Mesenchymal stem cell (in vitro differentiated cells and primary cell): ENCODE data around the gene EPS8L1.

Experiments
- DNase-seq: peaks from one replicate; pipeline ENCODE4 v3.0.0-alpha.2; 2013
- H2AFZ ChIP-seq: one replicate; pipeline ENCODE4 v1.6.1; 2013; ENCODE audit warnings: low read depth, mild to moderate bottlenecking, control low read depth, inconsistent platforms, low read length, moderate library complexity
- H2AK5ac ChIP-seq: 2 replicates; pipeline ENCODE4 v1.6.1; 2013; ENCODE audit warnings: low read length, moderate library complexity, mild to moderate bottlenecking, inconsistent platforms; ENCODE audit not compliant: severe bottlenecking
- H2BK120ac ChIP-seq: one replicate; pipeline ENCODE4 v1.6.1; 2013; ENCODE audit warnings: low read depth, mild to moderate bottlenecking, inconsistent platforms, low read length, moderate library complexity
- H2BK12ac ChIP-seq, 2 experiments: one replicate each; pipeline ENCODE4 v1.6.1; 2013; ENCODE audit warnings: inconsistent platforms in 2 of 2, low read length in 2 of 2, mild to moderate bottlenecking in 2 of 2, moderate library complexity in 2 of 2, control low read depth in 1 of 2
- H2BK15ac ChIP-seq: one replicate; pipeline ENCODE4 v1.6.1; 2013; ENCODE audit warnings: mild to moderate bottlenecking, low read depth, inconsistent platforms; ENCODE audit not compliant: poor library complexity, severe bottlenecking
- H2BK5ac ChIP-seq: 2 replicates; pipeline ENCODE4 v1.6.1; 2013; ENCODE audit warnings: low read depth, mild to moderate bottlenecking, low read length, control low read depth, inconsistent platforms; ENCODE audit not compliant: poor library complexity, severe bottlenecking
- H3K14ac ChIP-seq, 2 experiments: one replicate each; pipeline ENCODE4 v1.6.1; 2013; ENCODE audit warnings: inconsistent platforms in 2 of 2, low read length in 2 of 2, control low read depth in 1 of 2, mild to moderate bottlenecking in 1 of 2, moderate library complexity in 1 of 2
- H3K18ac ChIP-seq, 2 experiments: one replicate each; pipeline ENCODE4 v1.6.1; 2013; ENCODE audit warnings: inconsistent platforms in 2 of 2, low read length in 2 of 2, control low read depth in 1 of 2, low read depth in 1 of 2, mild to moderate bottlenecking in 1 of 2
- H3K23ac ChIP-seq, 2 experiments: one replicate each; pipeline ENCODE4 v1.6.1; 2013; ENCODE audit warnings: inconsistent platforms in 2 of 2, low read length in 2 of 2, mild to moderate bottlenecking in 2 of 2, moderate library complexity in 2 of 2, control low read depth in 1 of 2
- H3K27ac ChIP-seq: 2 replicates; pipeline ENCODE4 v1.5.1; 2013; ENCODE audit warnings: mild to moderate bottlenecking, moderate library complexity, low read length, control low read depth, inconsistent platforms; ENCODE audit not compliant: poor library complexity, severe bottlenecking
- H3K27me3 ChIP-seq, 2 experiments: 2 replicates each; pipeline versions ENCODE4 v1.6.1 to v1.7.0; 2013; ENCODE audit warnings: low read length in 2 of 2, mild to moderate bottlenecking in 2 of 2, moderate library complexity in 2 of 2, control low read depth in 1 of 2, inconsistent platforms in 1 of 2; ENCODE audit not compliant: control insufficient read depth in 1 of 2, insufficient read depth in 1 of 2
- H3K36me3 ChIP-seq, 2 experiments: 2 replicates each; pipeline versions ENCODE4 v1.6.1 to v1.7.0; 2013; ENCODE audit warnings: low read length in 2 of 2, control low read depth in 1 of 2, inconsistent platforms in 1 of 2, low read depth in 1 of 2, mild to moderate bottlenecking in 1 of 2; ENCODE audit not compliant: insufficient read depth in 2 of 2, control insufficient read depth in 1 of 2
- H3K4ac ChIP-seq, 2 experiments: one replicate each; pipeline ENCODE4 v1.6.1; 2013; ENCODE audit warnings: inconsistent platforms in 2 of 2, low read length in 2 of 2, mild to moderate bottlenecking in 2 of 2, moderate library complexity in 2 of 2, control low read depth in 1 of 2, low read depth in 1 of 2
- H3K4me1 ChIP-seq: 2 replicates; pipeline ENCODE4 v1.6.1; 2013; ENCODE audit warnings: low read depth, low read length, control low read depth; ENCODE audit not compliant: control insufficient read depth, insufficient read depth
- H3K4me2 ChIP-seq: 2 replicates; pipeline ENCODE4 v1.6.1; 2013; ENCODE audit warnings: low read length, mild to moderate bottlenecking, inconsistent platforms; ENCODE audit not compliant: poor library complexity, severe bottlenecking
- H3K4me3 ChIP-seq, 2 experiments: 2 replicates each; pipeline versions ENCODE4 v1.5.1 to v1.7.0; 2013; ENCODE audit warnings: low read length in 2 of 2, mild to moderate bottlenecking in 2 of 2, control low read depth in 1 of 2, low read depth in 1 of 2; ENCODE audit not compliant: insufficient read depth in 1 of 2
- H3K79me1 ChIP-seq: replicated peaks from 2 replicates; pipeline ENCODE4 v1.6.1; 2013; ENCODE audit warnings: mild to moderate bottlenecking, control low read depth, low read length, inconsistent platforms; ENCODE audit not compliant: poor library complexity, severe bottlenecking
- H3K9ac ChIP-seq: 2 replicates; pipeline ENCODE4 v1.7.0; 2013; ENCODE audit warnings: mild to moderate bottlenecking, low read length, moderate library complexity
- H3K9me3 ChIP-seq: 2 replicates; pipeline ENCODE4 v1.7.0; 2013; ENCODE audit warnings: mild to moderate bottlenecking, low read length; ENCODE audit not compliant: control insufficient read depth
- H4K8ac ChIP-seq: one replicate; pipeline ENCODE4 v1.6.1; 2013; ENCODE audit warnings: inconsistent platforms, mild to moderate bottlenecking, low read length, moderate library complexity
- H4K91ac ChIP-seq: one replicate; pipeline ENCODE4 v1.6.1; 2013; ENCODE audit warnings: mild to moderate bottlenecking, low read length, inconsistent platforms
- WGBS: methylation state at CpG from one replicate; pipeline ENCODE4 v1.1.7; 2013; ENCODE audit warnings: mixed read lengths; 5-methylcytosine and 5-hydroxymethylcytosine counted together

The EPS8L1 gene

DNA sequence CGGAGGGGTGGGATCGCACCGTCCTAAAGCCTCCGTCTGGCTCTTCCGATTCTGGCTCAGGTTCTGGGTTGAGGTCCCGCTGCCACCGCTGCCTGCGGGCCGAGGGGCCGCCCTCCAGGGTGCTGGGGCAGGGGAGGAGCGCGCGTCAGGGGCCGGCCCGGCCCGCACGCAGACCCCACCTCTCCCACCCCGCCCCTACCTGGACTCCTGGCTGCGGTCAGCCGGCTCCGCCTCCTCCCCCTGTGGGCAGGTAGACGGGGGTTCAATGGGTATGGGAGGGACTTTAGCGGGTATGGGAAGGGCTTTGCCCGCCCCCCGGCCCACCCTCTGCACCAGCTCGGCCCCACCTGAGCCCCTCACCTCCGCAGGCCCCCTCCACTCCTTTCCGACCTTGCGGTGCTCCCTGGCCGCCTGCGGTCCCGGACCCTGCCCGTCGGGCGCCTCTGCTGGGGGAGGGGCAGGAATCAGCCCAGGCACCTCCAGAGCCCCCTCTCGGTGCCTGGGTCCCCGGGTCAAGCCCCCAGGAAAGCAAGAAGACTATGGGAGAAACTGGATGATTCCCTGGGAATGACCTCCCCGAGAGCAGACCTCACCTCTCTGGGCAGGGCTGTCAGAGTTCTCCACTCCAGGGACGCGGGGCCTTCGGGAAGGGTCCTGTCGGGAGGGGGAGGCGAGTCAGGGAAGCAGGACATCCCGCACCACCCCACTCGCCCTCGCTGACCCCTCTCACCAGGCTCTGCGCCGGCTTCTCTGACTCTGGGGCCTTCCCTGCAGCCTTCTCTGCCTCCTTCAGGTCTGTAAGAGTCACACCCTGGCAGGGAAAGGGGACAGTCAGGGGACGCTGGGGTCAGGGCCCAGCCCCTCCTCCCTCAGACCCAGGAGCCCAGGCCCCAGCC lies 17.0 kb downstream of the EPS8L1 start:
- H4K8ac ChIP-seq, result no peak overlapping the region
- H2BK120ac ChIP-seq, result no peak overlapping the region
- H3K27ac ChIP-seq, result no peak overlapping the region
- no peaks in the 10 kb centered on the region for H3K9me3 ChIP-seq
- H2BK5ac ChIP-seq, result no peak overlapping the region
- H2AFZ ChIP-seq, result no peak overlapping the region
- H3K79me1 ChIP-seq, result peaks cover 11% of the 10 kb centered on the region
- H3K27me3 ChIP-seq, result no peaks in the 10 kb centered on the region
- peaks cover 30 to 67% of the 10 kb centered on the region in 2 experiments for H3K36me3 ChIP-seq
- H3K18ac ChIP-seq, result no peak overlapping the region
- no peak overlapping the region for H3K9ac ChIP-seq
- no peak overlapping the region for H2AK5ac ChIP-seq
- H3K4me3 ChIP-seq, result no peak overlapping the region
- peaks cover 15% of the 10 kb centered on the region for H3K4me1 ChIP-seq
- H2BK12ac ChIP-seq, result no peak overlapping the region
- no peak overlapping the region for H4K91ac ChIP-seq
- no peak overlapping the region for H3K23ac ChIP-seq
- no peak overlapping the region for H2BK15ac ChIP-seq
- no peak overlapping the region for H3K4ac ChIP-seq
- no peak for DNase-seq
- no peak overlapping the region for H3K14ac ChIP-seq
- no peak overlapping the region for H3K4me2 ChIP-seq
- 85% methylated on average over 25 of the region's 49 CpGs for WGBS

DNA sequence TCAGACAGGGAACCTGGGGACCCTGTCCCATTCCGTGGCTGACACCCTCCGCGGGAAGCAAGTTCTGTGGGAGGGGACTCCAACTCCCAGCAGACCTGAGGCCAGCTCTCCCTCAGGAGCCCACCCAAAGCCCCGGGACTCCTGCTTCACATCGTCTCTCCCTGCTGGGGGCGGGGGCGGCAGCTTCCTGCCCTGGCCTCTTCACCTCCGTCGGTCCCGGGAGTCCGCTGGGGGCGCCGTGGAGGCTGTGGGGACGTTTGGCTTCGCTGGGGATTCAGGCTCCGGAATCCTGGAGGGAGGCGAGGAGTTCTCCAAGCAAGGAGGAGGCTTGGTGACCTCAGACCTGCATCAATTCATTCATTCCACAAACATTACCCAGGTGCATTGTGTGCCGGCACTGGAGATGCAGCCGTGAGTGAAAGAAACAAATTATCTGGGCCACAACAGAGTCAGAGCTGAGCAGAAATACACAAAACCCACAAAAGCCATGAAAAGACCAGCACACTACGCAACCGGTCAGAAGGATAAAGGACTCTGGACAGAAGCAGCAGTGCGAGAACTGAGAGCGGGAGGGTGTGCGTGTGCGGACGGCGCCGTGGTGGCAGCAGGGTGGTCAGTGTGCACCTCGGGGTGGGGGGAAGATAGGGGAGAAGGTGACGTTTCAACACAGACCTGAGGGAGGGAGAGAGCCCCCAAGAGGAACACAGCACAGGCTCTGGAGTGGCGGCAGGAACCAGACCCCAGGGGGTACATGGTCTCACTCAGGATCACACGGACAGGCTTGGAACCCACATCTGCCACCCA lies 19.0 kb downstream of the EPS8L1 start:
- no peak overlapping the region for H3K4me2 ChIP-seq
- H3K9ac ChIP-seq, result no peak overlapping the region
- H2AK5ac ChIP-seq, result no peak overlapping the region
- H3K4ac ChIP-seq, result no peak overlapping the region
- H2BK5ac ChIP-seq, result no peak overlapping the region
- DNase-seq, result no peak
- peaks cover 41 to 76% of the 10 kb centered on the region in 2 experiments for H3K36me3 ChIP-seq
- H2BK12ac ChIP-seq, result no peak overlapping the region
- H3K4me1 ChIP-seq, result peaks cover 16% of the 10 kb centered on the region
- H2BK120ac ChIP-seq, result no peak overlapping the region
- peaks cover 29% of the 10 kb centered on the region for H3K79me1 ChIP-seq
- no peak overlapping the region for H3K14ac ChIP-seq
- no peak overlapping the region for H4K8ac ChIP-seq
- H3K27ac ChIP-seq, result no peak overlapping the region
- no peak overlapping the region for H3K18ac ChIP-seq
- H2BK15ac ChIP-seq, result no peak overlapping the region
- H3K9me3 ChIP-seq, result no peaks in the 10 kb centered on the region
- H3K23ac ChIP-seq, result no peak overlapping the region
- H2AFZ ChIP-seq, result no peak overlapping the region
- H4K91ac ChIP-seq, result peak overlapping the region; percentile 22
- WGBS, result 76% methylated on average over 31 of the region's 32 CpGs
- no peaks in the 10 kb centered on the region for H3K27me3 ChIP-seq
- peak overlapping the region in 1 of 2 experiments; percentile 14 for H3K4me3 ChIP-seq

DNA sequence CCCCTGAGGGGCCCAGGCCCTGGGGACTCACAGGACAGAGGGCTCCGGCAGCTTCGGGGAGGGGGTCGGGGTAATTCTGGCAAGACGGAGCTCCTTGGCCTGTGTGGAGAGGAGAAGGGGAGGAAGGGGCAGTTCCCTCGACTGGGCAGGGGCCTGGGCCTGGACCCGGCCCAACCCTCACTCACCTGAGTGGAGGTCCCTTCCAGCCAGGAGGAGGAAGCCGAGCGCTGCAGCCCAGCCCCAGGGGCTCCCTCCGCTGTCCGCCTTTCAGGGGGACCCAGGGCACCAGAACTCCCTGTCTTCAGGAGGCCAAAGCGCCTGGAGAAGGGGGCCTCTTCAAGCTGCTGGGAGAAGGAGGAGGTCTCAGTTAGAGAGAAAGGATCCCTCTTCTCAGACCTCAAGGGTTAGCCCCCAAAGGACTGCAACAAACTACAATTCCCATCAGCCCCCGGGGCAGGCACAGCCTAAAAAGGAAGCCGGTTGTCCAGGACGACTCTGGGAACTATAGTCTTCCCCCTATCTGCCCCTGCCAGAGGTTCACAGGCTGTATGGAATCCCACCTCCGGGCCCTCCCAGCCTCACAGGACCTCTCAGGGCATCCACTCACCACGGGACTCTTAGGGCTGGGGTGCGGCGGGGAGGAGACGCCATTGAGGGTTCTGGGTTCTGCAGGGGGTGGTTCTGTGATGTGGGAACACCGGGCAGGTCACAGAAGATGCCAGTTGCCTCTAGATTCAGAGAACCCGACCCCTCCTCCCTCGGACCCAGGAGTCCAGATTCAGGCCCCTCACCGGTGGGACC lies 19.8 kb downstream of the EPS8L1 start:
- 90% methylated on average over 22 of the region's 23 CpGs for WGBS
- Histone ChIP-seq H3K36me3 (peaks cover 37 to 80% of the 10 kb centered on the region in 2 experiments), H3K4me3 (no peak overlapping the region), H2AFZ (no peak overlapping the region), H4K8ac (no peak overlapping the region), H3K4me2 (no peak overlapping the region), H2AK5ac (no peak overlapping the region), H3K4ac (no peak overlapping the region), H4K91ac (no peak overlapping the region), H3K4me1 (peaks cover 16% of the 10 kb centered on the region), H3K18ac (no peak overlapping the region), H2BK15ac (no peak overlapping the region), H3K27ac (no peak overlapping the region), H3K14ac (no peak overlapping the region), H2BK12ac (no peak overlapping the region), H2BK120ac (no peak overlapping the region), H2BK5ac (no peak overlapping the region), H3K23ac (no peak overlapping the region), H3K79me1 (peaks cover 34% of the 10 kb centered on the region), H3K27me3 (no peaks in the 10 kb centered on the region), H3K9ac (no peak overlapping the region), H3K9me3 (no peaks in the 10 kb centered on the region)
- DNase-seq, result no peak
